ENCODE results near the gene SLC44A5. TPM values are rescaled to one million over a fixed set of nuclear protein-coding genes. Genes with fewer than 3 reads are reported as not detected.

Gene SLC44A5
- total RNA-seq, 1 experiment from 2014 or later: 2.4 TPM

DNA sequence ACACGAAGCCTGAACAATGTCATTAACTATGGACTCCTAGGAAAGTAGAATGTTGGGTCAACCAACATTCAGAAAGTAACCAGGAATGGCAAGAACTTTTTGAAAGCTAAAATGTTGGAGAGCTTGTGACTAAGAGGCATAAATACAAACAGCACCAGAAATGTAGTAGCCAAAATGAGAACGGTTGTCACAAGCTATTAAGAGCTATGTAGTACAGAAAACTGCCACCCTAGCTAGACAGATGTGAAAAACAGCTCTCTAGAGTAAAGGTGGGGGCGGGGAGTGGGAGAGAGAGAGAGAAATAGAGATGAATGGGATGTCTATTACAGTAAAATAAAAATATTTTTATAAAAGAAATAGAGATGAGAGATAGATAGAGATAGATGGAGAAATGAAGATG, 35.1 kb downstream of the SLC44A5 start:
- H3K9me3 ChIP-seq (ENCODE audit: control insufficient read depth, low read depth, low read length): no peaks in the 10 kb centered on the region
- H2BK20ac ChIP-seq (ENCODE audit: low read depth, low read length, poor library complexity, severe bottlenecking): no peak overlapping the region
- no peak overlapping the region for H3K14ac ChIP-seq (ENCODE audit: insufficient read depth, low read length)
- H3K4me1 Mint-ChIP-seq: no peaks in the 10 kb centered on the region
- no peak overlapping the region for H2BK120ac ChIP-seq (ENCODE audit: low read depth, low read length, poor library complexity, severe bottlenecking)
- H3K4me3 Mint-ChIP-seq: no peak overlapping the region
- no peaks in the 10 kb centered on the region for H3K36me3 Mint-ChIP-seq (ENCODE audit: insufficient read depth in 1 of 3, low read depth in 3 of 3)
- H3K9me3 Mint-ChIP-seq: no peaks in the 10 kb centered on the region
- no peak overlapping the region for H4K91ac ChIP-seq (ENCODE audit: insufficient read length, low read depth, low read length)
- H3K4me2 ChIP-seq (ENCODE audit: insufficient read depth, insufficient read length, low read length): no peak overlapping the region
- no peak overlapping the region for H3K23ac ChIP-seq (ENCODE audit: insufficient read length, low read depth, low read length)
- no peaks in the 10 kb centered on the region for H3K79me1 ChIP-seq (ENCODE audit: insufficient read depth, low read depth, low read length, poor library complexity, severe bottlenecking)
- H3K56ac ChIP-seq (ENCODE audit: insufficient read length, low read depth, low read length): no peak overlapping the region
- no peak overlapping the region for H3K27ac ChIP-seq (ENCODE audit: insufficient read length, low read depth, low read length)
- H2AK5ac ChIP-seq (ENCODE audit: insufficient read length, low read length): no peak overlapping the region
- DNase-seq: no peak
- H4K8ac ChIP-seq (replicated peaks; ENCODE audit: insufficient read length, low read depth, low read length): no peak overlapping the region
- H3K27me3 Mint-ChIP-seq (ENCODE audit: low read depth): no peaks in the 10 kb centered on the region
- H3K23me2 ChIP-seq (ENCODE audit: insufficient read length, low read depth, low read length, poor library complexity, severe bottlenecking): no peaks in the 10 kb centered on the region
- H3T11ph ChIP-seq (ENCODE audit: low read length): no peak overlapping the region
- no peak overlapping the region for H2AFZ ChIP-seq (ENCODE audit: low read length)
- no peak overlapping the region for H3K9ac ChIP-seq (ENCODE audit: extremely low read depth, insufficient read length, low read length)
- H3K18ac ChIP-seq (ENCODE audit: insufficient read length, low read depth, low read length): no peak overlapping the region
- H3K27me3 ChIP-seq (ENCODE audit: insufficient read depth, low read length): no peaks in the 10 kb centered on the region
- H3K79me2 ChIP-seq (ENCODE audit: insufficient read depth, low read length): no peaks in the 10 kb centered on the region
- no peak overlapping the region for H3K27ac Mint-ChIP-seq
- TF ChIP-seq CTCF (conservative IDR thresholded peaks at IDR 0.05): no peak
- no peak overlapping the region for H2BK15ac ChIP-seq (ENCODE audit: low read depth, low read length)
- H2BK12ac ChIP-seq (ENCODE audit: insufficient read length, low read depth, low read length): no peak overlapping the region
- no peak overlapping the region for H3K4ac ChIP-seq (ENCODE audit: low read depth, low read length)
- H4K5ac ChIP-seq (ENCODE audit: insufficient read length, low read depth, low read length): no peak overlapping the region
- no peaks in the 10 kb centered on the region for H3K4me1 ChIP-seq (ENCODE audit: insufficient read depth, low read length)
- H4K20me1 ChIP-seq (ENCODE audit: control insufficient read depth, insufficient read depth, insufficient read length): no peaks in the 10 kb centered on the region
- H2BK5ac ChIP-seq (ENCODE audit: insufficient read length, low read length): no peak overlapping the region
- WGBS (ENCODE audit: extremely low coverage, insufficient read length, low lambda C conversion rate): no CpG with 5 or more reads among the region's 3 CpGs
